ENCODE results near the gene SHROOM4. TPM values are rescaled to one million over a fixed set of nuclear protein-coding genes. Genes with fewer than 3 reads are reported as not detected.

The SHROOM4 gene
- total RNA-seq, 1 donor from 2014 or later: 5.7 TPM

- no peaks in the 10 kb centered on the region for H3K27me3 Mint-ChIP-seq
- H3K4me3 Mint-ChIP-seq (ENCODE audit: low read depth): no peak overlapping the region
- H3K9me3 Mint-ChIP-seq (ENCODE audit: low read depth): peaks cover 23% of the 10 kb centered on the region
- TF ChIP-seq CTCF (IDR thresholded peaks at IDR 0.05; ENCODE audit: unreplicated experiment): no peak
- no peaks in the 10 kb centered on the region for H3K4me1 Mint-ChIP-seq (ENCODE audit: low read depth)
- H3K36me3 Mint-ChIP-seq (ENCODE audit: insufficient read depth): no peaks in the 10 kb centered on the region
- H3K27ac Mint-ChIP-seq: no peak overlapping the region
- DNase-seq (ENCODE audit: low spot score, unreplicated experiment): no peak
Measured at GRCh38 chrX:50567636-50568035, 246.4 kb downstream of the SHROOM4 start.

GRCh38 chrX:50565718-50566117 lies 248.3 kb downstream of the SHROOM4 start:
- Mint-ChIP-seq H3K36me3 (ENCODE audit: insufficient read depth) (no peaks in the 10 kb centered on the region), H3K9me3 (ENCODE audit: low read depth) (peaks cover 36% of the 10 kb centered on the region), H3K27ac (no peak overlapping the region), H3K27me3 (no peaks in the 10 kb centered on the region), H3K4me1 (ENCODE audit: low read depth) (no peaks in the 10 kb centered on the region), H3K4me3 (ENCODE audit: low read depth) (no peak overlapping the region)
- no peak for TF ChIP-seq CTCF (IDR thresholded peaks at IDR 0.05; ENCODE audit: unreplicated experiment)
- DNase-seq (ENCODE audit: low spot score, unreplicated experiment): no peak

Other genes starting within 250 kb of the SHROOM4 start
- gene BMP15, start 96.5 kb upstream of the SHROOM4 start, total RNA-seq: not detected in 2 replicates

Data from progenitor cell of endocrine pancreas (in vitro differentiated cells).